DOHH2 (cell line): ENCODE data around the gene RNF14.

Experiments
- EZH2phosphoT487 ChIP-seq: fragments of 200-600 bp; sonication (generic); IDR thresholded peaks from 2 replicates; pipeline ENCODE4 v1.6.1; 2017; ENCODE audit warnings: borderline replicate concordance, mild to moderate bottlenecking, antibody characterized with exemption, low read length, moderate library complexity, mixed read lengths
- TF ChIP-seq, protein P1 (sequence below): fragments of 200-600 bp; sonication (generic); IDR thresholded peaks from one replicate; pipeline ENCODE4 v1.5.1; 2014; ENCODE audit warnings: antibody characterized with exemption, mild to moderate bottlenecking, low read depth, low read length; ENCODE audit not compliant: poor library complexity, severe bottlenecking

DNA sequence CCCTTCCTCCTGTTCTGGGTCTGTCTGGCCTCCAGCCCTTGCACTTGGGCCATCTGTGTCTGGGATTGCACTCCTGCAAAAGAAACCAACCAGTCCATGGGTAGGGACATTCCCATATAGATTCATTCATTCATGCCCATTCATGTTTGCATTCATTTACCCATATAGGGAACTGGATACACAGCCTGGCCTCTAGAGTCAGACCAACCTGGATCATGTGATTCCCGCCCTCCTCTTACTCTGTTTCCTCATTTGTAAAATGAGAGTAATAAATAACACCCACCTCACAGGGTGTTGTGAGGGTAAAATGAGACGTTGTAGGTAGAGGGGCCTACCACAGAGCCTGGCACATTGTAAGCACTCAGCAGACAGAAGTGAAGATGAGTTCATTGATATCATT lies 19.4 kb upstream of the RNF14 start:
- TF ChIP-seq, protein P1, sequence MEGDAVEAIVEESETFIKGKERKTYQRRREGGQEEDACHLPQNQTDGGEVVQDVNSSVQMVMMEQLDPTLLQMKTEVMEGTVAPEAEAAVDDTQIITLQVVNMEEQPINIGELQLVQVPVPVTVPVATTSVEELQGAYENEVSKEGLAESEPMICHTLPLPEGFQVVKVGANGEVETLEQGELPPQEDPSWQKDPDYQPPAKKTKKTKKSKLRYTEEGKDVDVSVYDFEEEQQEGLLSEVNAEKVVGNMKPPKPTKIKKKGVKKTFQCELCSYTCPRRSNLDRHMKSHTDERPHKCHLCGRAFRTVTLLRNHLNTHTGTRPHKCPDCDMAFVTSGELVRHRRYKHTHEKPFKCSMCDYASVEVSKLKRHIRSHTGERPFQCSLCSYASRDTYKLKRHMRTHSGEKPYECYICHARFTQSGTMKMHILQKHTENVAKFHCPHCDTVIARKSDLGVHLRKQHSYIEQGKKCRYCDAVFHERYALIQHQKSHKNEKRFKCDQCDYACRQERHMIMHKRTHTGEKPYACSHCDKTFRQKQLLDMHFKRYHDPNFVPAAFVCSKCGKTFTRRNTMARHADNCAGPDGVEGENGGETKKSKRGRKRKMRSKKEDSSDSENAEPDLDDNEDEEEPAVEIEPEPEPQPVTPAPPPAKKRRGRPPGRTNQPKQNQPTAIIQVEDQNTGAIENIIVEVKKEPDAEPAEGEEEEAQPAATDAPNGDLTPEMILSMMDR, result no peak
- TF ChIP-seq EZH2phosphoT487, result no peak
